Liver (tissue), 9 donors: ENCODE results near the gene MAP6. TPM values are rescaled to one million over a fixed set of nuclear protein-coding genes. Genes with fewer than 3 reads are reported as not detected.

Source experiments
- DNase-seq: peaks from one replicate; pipeline ENCODE4 v3.0.0-alpha.2; 2017; ENCODE audit warnings: low spot score
- H3K27ac ChIP-seq, 2 donors: one replicate each; pipeline ENCODE4 v1.7.0; 2013; ENCODE audit warnings: inconsistent platforms in 2 of 2, low read length in 2 of 2, control low read depth in 1 of 2, low read depth in 1 of 2, mild to moderate bottlenecking in 1 of 2
- H3K27me3 ChIP-seq, 4 donors: one replicate each; pipeline versions ENCODE4 v1.6.1 to v1.7.0; 2013; ENCODE audit warnings: low read length in 3 of 4, inconsistent platforms in 1 of 4, mild to moderate bottlenecking in 1 of 4, moderate library complexity in 1 of 4; ENCODE audit not compliant: control insufficient read depth in 4 of 4, insufficient read depth in 4 of 4
- H3K36me3 ChIP-seq, 4 donors: one replicate each; pipeline versions ENCODE4 v1.6.1 to v1.7.0; 2013; ENCODE audit warnings: low read length in 3 of 4, mild to moderate bottlenecking in 3 of 4, low read depth in 1 of 4, moderate library complexity in 1 of 4; ENCODE audit not compliant: control insufficient read depth in 4 of 4, insufficient read depth in 3 of 4
- H3K4me1 ChIP-seq, 4 donors: one replicate each; pipeline versions ENCODE4 v1.6.1 to v1.7.0; 2013; ENCODE audit warnings: low read length in 3 of 4, mild to moderate bottlenecking in 3 of 4, moderate library complexity in 1 of 4; ENCODE audit not compliant: control insufficient read depth in 4 of 4, insufficient read depth in 4 of 4
- H3K4me3 ChIP-seq, 3 donors: one replicate each; pipeline versions ENCODE4 v1.6.1 to v1.7.0; 2013; ENCODE audit warnings: low read length in 3 of 3, control low read depth in 1 of 3, low read depth in 1 of 3, mild to moderate bottlenecking in 1 of 3
- H3K9ac ChIP-seq, 2 donors: one replicate each; pipeline ENCODE4 v1.7.0; 2013; ENCODE audit warnings: low read length in 2 of 2, mild to moderate bottlenecking in 2 of 2, moderate library complexity in 2 of 2, control low read depth in 1 of 2, low read depth in 1 of 2
- H3K9me3 ChIP-seq, 4 donors: one replicate each; pipeline versions ENCODE4 v1.6.1 to v1.7.0; 2013; ENCODE audit warnings: low read length in 3 of 4; ENCODE audit not compliant: control insufficient read depth in 4 of 4
- CTCF ChIP-seq: fragments of 150-350 bp; IDR thresholded peaks from 2 replicates; pipeline ENCODE4 v1.5.1; 2017; ENCODE audit warnings: improper control_type of control experiment, low read depth, low read length; ENCODE audit not compliant: missing input control
- EGR1 ChIP-seq, 2 donors: IDR thresholded peaks; 2 replicates each; pipeline ENCODE4 v1.6.1; 2016 to 2018; ENCODE audit warnings: antibody characterized with exemption in 2 of 2, low read depth in 2 of 2
- FOXA1 ChIP-seq: IDR thresholded peaks from 2 replicates; pipeline ENCODE4 v1.6.1; 2016; ENCODE audit warnings: antibody characterized with exemption
- GABPA ChIP-seq, 2 donors: IDR thresholded peaks in 1 of 2; conservative IDR thresholded peaks in 1 of 2; 2 replicates each; pipeline ENCODE4 v1.6.1; 2016; ENCODE audit warnings: antibody characterized with exemption in 2 of 2, mild to moderate bottlenecking in 1 of 2, moderate library complexity in 1 of 2
- HNF4A ChIP-seq, 2 donors: conservative IDR thresholded peaks; 2 replicates each; pipeline ENCODE4 v1.6.1; 2016; ENCODE audit warnings: antibody characterized with exemption in 2 of 2, mild to moderate bottlenecking in 2 of 2
- JUND ChIP-seq, 2 donors: IDR thresholded peaks; 2 replicates each; pipeline ENCODE4 v1.6.1; 2016; ENCODE audit warnings: antibody characterized with exemption in 2 of 2
- MAX ChIP-seq: IDR thresholded peaks from 2 replicates; pipeline ENCODE4 v1.6.1; 2016; ENCODE audit warnings: antibody characterized with exemption
- NR2F2 ChIP-seq: IDR thresholded peaks from 2 replicates; pipeline ENCODE4 v1.6.1; 2016; ENCODE audit warnings: antibody characterized with exemption
- RAD21 ChIP-seq, 2 donors: IDR thresholded peaks; 2 replicates each; pipeline ENCODE4 v1.6.1; 2016; ENCODE audit warnings: antibody characterized with exemption in 2 of 2, mild to moderate bottlenecking in 2 of 2
- REST ChIP-seq: IDR thresholded peaks from 2 replicates; pipeline ENCODE4 v1.6.1; 2016; ENCODE audit warnings: antibody characterized with exemption, mild to moderate bottlenecking
- RXRA ChIP-seq, 2 donors: IDR thresholded peaks; 2 replicates each; pipeline ENCODE4 v1.6.1; 2017 to 2018; ENCODE audit warnings: antibody characterized with exemption in 2 of 2, mild to moderate bottlenecking in 1 of 2
- SP1 ChIP-seq: IDR thresholded peaks from 2 replicates; pipeline ENCODE4 v1.6.1; 2018; ENCODE audit warnings: antibody characterized with exemption, mild to moderate bottlenecking
- TAF1 ChIP-seq: conservative IDR thresholded peaks from 2 replicates; pipeline ENCODE4 v1.6.1; 2016; ENCODE audit warnings: antibody characterized with exemption, mild to moderate bottlenecking
- ZBTB33 ChIP-seq: IDR thresholded peaks from 2 replicates; pipeline ENCODE4 v1.6.1; 2016; ENCODE audit warnings: antibody characterized with exemption
- WGBS: extraction: QIAGEN DNeasy Blood & Tissue Kit; methylation state at CpG from one replicate; pipeline ENCODE4 v1.1.7; 2013; 5-methylcytosine and 5-hydroxymethylcytosine counted together
- polyA plus RNA-seq, 2 donors: library from polyadenylated mRNA; stranded (reverse) in 1 of 2; unstranded in 1 of 2; fragments of 200-250 nt in 1 of 2; fragments of >200 nt in 1 of 2; fragmentation: Nextera tagmentation in 1 of 2; extraction: Ambion mirVana in 1 of 2; gene quantifications; one replicate each; pipeline versions ENCODE4 v1.2.1 to v1.2.3, GENCODE V29; 2013 to 2015
- total RNA-seq, 2 donors: library from RNA; depleted of rRNA; stranded (reverse); fragments of >200 nt; gene quantifications; one replicate each; pipeline ENCODE4 v1.2.3, GENCODE V29; 2014
- donor health status: healthy.
- donor health status: healthy.
- donor health status: healthy.
- donor health status: healthy.
- donor health status: healthy.

MAP6 gene
- total and polyA plus RNA-seq, 4 donors: 0.22 to 0.36 (median 0.24) TPM

GRCh38 chr11:75547177-75547576 lies 121.7 kb downstream of the MAP6 start:
- TF ChIP-seq FOXA1 (no peak), CTCF (no peak), MAX (no peak), NR2F2 (no peak), EGR1 (IDR thresholded peaks at IDR 0.05; ENCODE audit: low read depth in 2 of 2) (no peak), TAF1 (no peak), JUND (IDR thresholded peaks at IDR 0.05) (no peak)
- Histone ChIP-seq H3K36me3 (no peaks in the 10 kb centered on the region), H3K9ac (no peak overlapping the region), H3K27me3 (no peaks in the 10 kb centered on the region), H3K4me1 (no peaks in the 10 kb centered on the region), H3K9me3 (no peaks in the 10 kb centered on the region), H3K4me3 (no peak overlapping the region), H3K27ac (no peak overlapping the region)
- WGBS: 98% methylated on average over 1 of the region's 1 CpG
- DNase-seq: no peak

- Histone ChIP-seq H3K4me1 (no peaks in the 10 kb centered on the region), H3K36me3 (no peaks in the 10 kb centered on the region), H3K27me3 (no peaks in the 10 kb centered on the region), H3K27ac (no peak overlapping the region), H3K4me3 (no peak overlapping the region), H3K9me3 (no peaks in the 10 kb centered on the region), H3K9ac (no peak overlapping the region)
- WGBS: 91% methylated on average over 6 of the region's 6 CpGs
- TF ChIP-seq MAX (no peak), RAD21 (IDR thresholded peaks at IDR 0.05) (no peak), SP1 (no peak), ZBTB33 (no peak), EGR1 (IDR thresholded peaks at IDR 0.05; ENCODE audit: low read depth in 2 of 2) (no peak)
- DNase-seq: peak; percentile 80
Observed at GRCh38 chr11:75543806-75544205, 125.0 kb downstream of the MAP6 start.

- no peak for TF ChIP-seq JUND (IDR thresholded peaks at IDR 0.05)
- TF ChIP-seq MAX: no peak
- TF ChIP-seq CTCF: no peak
- no peak for TF ChIP-seq TAF1
- TF ChIP-seq FOXA1: no peak
- no peak for TF ChIP-seq GABPA (IDR thresholded peaks at IDR 0.05 in 1 of 2, conservative IDR thresholded peaks at IDR 0.05 in 1 of 2)
- no peak for TF ChIP-seq REST
- no peak for TF ChIP-seq HNF4A (conservative IDR thresholded peaks at IDR 0.05)
- TF ChIP-seq ZBTB33: no peak
- TF ChIP-seq RXRA (IDR thresholded peaks at IDR 0.05): no peak
- TF ChIP-seq SP1: no peak
- WGBS: 86% methylated on average over 1 of the region's 1 CpG
- Histone ChIP-seq H3K4me1 (no peaks in the 10 kb centered on the region), H3K9me3 (no peaks in the 10 kb centered on the region), H3K4me3 (no peak overlapping the region), H3K9ac (no peak overlapping the region), H3K27me3 (no peaks in the 10 kb centered on the region), H3K27ac (no peak overlapping the region), H3K36me3 (no peaks in the 10 kb centered on the region)
- no peak for DNase-seq
Observed at GRCh38 chr11:75542088-75542438, 126.8 kb downstream of the MAP6 start.
